Sigmoid colon (tissue), 4 donors: Measurements from ENCODE around the gene MR1.

Experiments
- POLR2A ChIP-seq, 2 donors: fragments of 450-650 bp; IDR thresholded peaks; one replicate each; pipeline ENCODE4 v1.6.1; 2016; ENCODE audit warnings: antibody characterized with exemption in 2 of 2, mild to moderate bottlenecking in 2 of 2, moderate library complexity in 2 of 2
- POLR2AphosphoS5 ChIP-seq, 4 donors: sonication (generic); formaldehyde crosslinking; IDR thresholded peaks; one replicate each; pipeline ENCODE4 v1.6.1; 2017; ENCODE audit warnings: antibody characterized with exemption in 4 of 4
- TF ChIP-seq, protein P1 (sequence below), 4 experiments: fragments of 450-650 bp in 3 of 4; fragments of 200-600 bp in 1 of 4; IDR thresholded peaks; one replicate each; pipeline ENCODE4 v1.5.1; 2016 to 2019; ENCODE audit warnings: antibody characterized with exemption in 4 of 4, mild to moderate bottlenecking in 3 of 4, moderate library complexity in 2 of 4

- TF ChIP-seq, protein P1, sequence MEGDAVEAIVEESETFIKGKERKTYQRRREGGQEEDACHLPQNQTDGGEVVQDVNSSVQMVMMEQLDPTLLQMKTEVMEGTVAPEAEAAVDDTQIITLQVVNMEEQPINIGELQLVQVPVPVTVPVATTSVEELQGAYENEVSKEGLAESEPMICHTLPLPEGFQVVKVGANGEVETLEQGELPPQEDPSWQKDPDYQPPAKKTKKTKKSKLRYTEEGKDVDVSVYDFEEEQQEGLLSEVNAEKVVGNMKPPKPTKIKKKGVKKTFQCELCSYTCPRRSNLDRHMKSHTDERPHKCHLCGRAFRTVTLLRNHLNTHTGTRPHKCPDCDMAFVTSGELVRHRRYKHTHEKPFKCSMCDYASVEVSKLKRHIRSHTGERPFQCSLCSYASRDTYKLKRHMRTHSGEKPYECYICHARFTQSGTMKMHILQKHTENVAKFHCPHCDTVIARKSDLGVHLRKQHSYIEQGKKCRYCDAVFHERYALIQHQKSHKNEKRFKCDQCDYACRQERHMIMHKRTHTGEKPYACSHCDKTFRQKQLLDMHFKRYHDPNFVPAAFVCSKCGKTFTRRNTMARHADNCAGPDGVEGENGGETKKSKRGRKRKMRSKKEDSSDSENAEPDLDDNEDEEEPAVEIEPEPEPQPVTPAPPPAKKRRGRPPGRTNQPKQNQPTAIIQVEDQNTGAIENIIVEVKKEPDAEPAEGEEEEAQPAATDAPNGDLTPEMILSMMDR (IDR thresholded peaks at IDR 0.05): no peak
- no peak for TF ChIP-seq POLR2A (IDR thresholded peaks at IDR 0.05)
- TF ChIP-seq POLR2AphosphoS5 (IDR thresholded peaks at IDR 0.05): no peak
Measured at GRCh38 chr1:181059435-181059834, 25.7 kb downstream of the MR1 start.
